GM12878 (cell line): ENCODE data around the gene DOCK2. TPM values are rescaled to one million over a fixed set of nuclear protein-coding genes. Genes with fewer than 3 reads are reported as not detected.

Experiments used
- ATAC-seq: fragments of 200-7000 bp; cut with Tn5 transposase; 3 replicates; pipeline ENCODE4 v1.9.1; 2020; ENCODE audit warnings: mild to moderate bottlenecking, moderate library complexity
- BruUV-seq: library from RNA; stranded (reverse); fragments of 400-500 nt; replicated peaks from 2 replicates; lab custom pipeline; 2021; lab: Mats Ljungman, UMichigan
- CTCF ChIA-PET: fragments of 300-600 bp; sonication (Branson Sonifier 250); formaldehyde crosslinking; extraction: SDS; loops from one replicate; lab custom pipeline; 2021; ENCODE audit warnings: inconsistent platforms; lab: Yijun Ruan, JAX
- POLR2A ChIA-PET: fragments of 350-600 bp; formaldehyde crosslinking; extraction: SDS; loops from one replicate; lab custom pipeline; 2021; ENCODE audit warnings: inconsistent platforms; lab: Charles Lee
- RAD21 ChIA-PET: fragments of 300-600 bp; sonication (Branson Sonifier 250); formaldehyde crosslinking; loops from one replicate; lab custom pipeline; 2023; ENCODE audit warnings: antibody characterized with exemption; ENCODE audit not compliant: unreplicated experiment; lab: Charles Lee
- SMC1A ChIA-PET: fragments of 300-600 bp; sonication (Branson Sonifier 250); formaldehyde crosslinking; loops from one replicate; lab custom pipeline; 2023; ENCODE audit not compliant: unreplicated experiment, uncharacterized antibody; lab: Charles Lee
- DNase-seq: peaks from one replicate; pipeline ENCODE4 v3.0.0-alpha.2; 2011; ENCODE audit warnings: low read depth, low spot score
- FAIRE-seq: peaks from 3 replicates; lab custom pipeline; 2011; peaks lifted over from hg19 to GRCh38; lab: Jason Lieb, UNC
- H2AFZ ChIP-seq: 2 replicates; pipeline ENCODE4 v1.6.0; 2011; ENCODE audit warnings: low read depth, low read length, control low read depth; ENCODE audit not compliant: control insufficient read depth
- H3K27ac ChIP-seq: 2 replicates; pipeline ENCODE4 v1.5.1; 2011; ENCODE audit warnings: control low read depth; ENCODE audit not compliant: control insufficient read depth, insufficient read depth
- H3K27me3 ChIP-seq, 2 experiments: replicated peaks in 1 of 2; 2 replicates each; pipeline versions ENCODE4 v1.6.0 to v1.6.1; 2011; ENCODE audit warnings: low read length in 1 of 2; ENCODE audit not compliant: control insufficient read depth in 2 of 2, insufficient read depth in 2 of 2
- H3K36me3 ChIP-seq, 2 experiments: 2 replicates each; pipeline ENCODE4 v1.5.1; 2011; ENCODE audit warnings: low read length in 1 of 2; ENCODE audit not compliant: control insufficient read depth in 2 of 2, insufficient read depth in 2 of 2
- H3K4me1 ChIP-seq: 2 replicates; pipeline ENCODE4 v1.6.1; 2011; ENCODE audit warnings: mild to moderate bottlenecking, low read length, moderate library complexity, mixed read lengths; ENCODE audit not compliant: control insufficient read depth, insufficient read depth
- H3K4me2 ChIP-seq: 2 replicates; pipeline ENCODE4 v1.6.0; 2011; ENCODE audit warnings: control low read depth; ENCODE audit not compliant: control insufficient read depth, insufficient read depth
- H3K4me3 ChIP-seq: fragments of 200-600 bp; sonication (generic); 2 replicates; pipeline ENCODE4 v1.5.1; 2016
- H3K79me2 ChIP-seq: 2 replicates; pipeline ENCODE4 v1.6.0; 2011; ENCODE audit warnings: low read length; ENCODE audit not compliant: control insufficient read depth, insufficient read depth
- H3K9ac ChIP-seq: 2 replicates; pipeline ENCODE4 v1.8.0; 2011; ENCODE audit warnings: low read length, control low read depth, mixed read lengths; ENCODE audit not compliant: control insufficient read depth, insufficient read depth
- H3K9me3 ChIP-seq: replicated peaks from 3 replicates; pipeline ENCODE4 v1.5.1; 2011; ENCODE audit warnings: mild to moderate bottlenecking, low read length; ENCODE audit not compliant: control insufficient read depth, insufficient read depth
- H4K20me1 ChIP-seq: 2 replicates; pipeline ENCODE4 v1.6.0; 2011; ENCODE audit not compliant: control insufficient read depth, insufficient read depth
- EGR1 ChIP-seq, 2 experiments: IDR thresholded peaks; 1 replicate in 1 of 2; 2 replicates in 1 of 2; pipeline ENCODE4 v1.6.1; 2011 to 2012; ENCODE audit warnings: low read depth in 2 of 2, low read length in 2 of 2, borderline replicate concordance in 1 of 2, mild to moderate bottlenecking in 1 of 2, moderate library complexity in 1 of 2
- FOXK2 ChIP-seq: fragments of 450-650 bp; IDR thresholded peaks from 2 replicates; pipeline ENCODE4 v1.6.1; 2017; ENCODE audit warnings: mild to moderate bottlenecking, moderate library complexity
- HDGF ChIP-seq: fragments of 450-650 bp; IDR thresholded peaks from 2 replicates; pipeline ENCODE4 v1.6.1; 2016; ENCODE audit warnings: antibody characterized with exemption
- MEF2A ChIP-seq: IDR thresholded peaks from 2 replicates; pipeline ENCODE4 v1.6.1; 2011; ENCODE audit warnings: low read depth, mild to moderate bottlenecking, low read length, moderate library complexity; ENCODE audit not compliant: insufficient read depth
- RUNX3 ChIP-seq: IDR thresholded peaks from 2 replicates; pipeline ENCODE4 v1.6.1; 2012; ENCODE audit warnings: low read length, inconsistent platforms
- STAT1 ChIP-seq: fragments of 450-650 bp; conservative IDR thresholded peaks from 2 replicates; pipeline ENCODE4 v1.6.1; 2014; ENCODE audit warnings: antibody characterized with exemption, mild to moderate bottlenecking
- STAT3 ChIP-seq: IDR thresholded peaks from 2 replicates; pipeline ENCODE4 v1.6.1; 2011; ENCODE audit warnings: low read depth, low read length, improper control_type of control experiment
- YY1 ChIP-seq: IDR thresholded peaks from 2 replicates; pipeline ENCODE4 v1.6.1; 2011; ENCODE audit warnings: low read depth, mild to moderate bottlenecking, low read length
- ZBTB40 ChIP-seq: fragments of 450-650 bp; IDR thresholded peaks from 2 replicates; pipeline ENCODE4 v1.6.1; 2016; ENCODE audit warnings: mild to moderate bottlenecking, moderate library complexity, borderline replicate concordance
- ZNF207 ChIP-seq: fragments of 450-650 bp; IDR thresholded peaks from 2 replicates; pipeline ENCODE4 v1.6.1; 2014; ENCODE audit warnings: antibody characterized with exemption, mild to moderate bottlenecking, borderline replicate concordance
- ZNF384 ChIP-seq: IDR thresholded peaks from 2 replicates; pipeline ENCODE4 v1.6.1; 2012; ENCODE audit warnings: low read depth, mild to moderate bottlenecking, low read length, improper control_type of control experiment, borderline replicate concordance
- WGBS: methylation state at CpG from one replicate; pipeline ENCODE4 v1.1.6; 2016; ENCODE audit warnings: low lambda C conversion rate; ENCODE audit not compliant: insufficient replicate concordance, insufficient coverage; ENCODE audit errors: missing lambda C conversion rate; 5-methylcytosine and 5-hydroxymethylcytosine counted together
- in situ Hi-C: fragments of 300-500 bp; cut with MboI; formaldehyde crosslinking; loops from 9 replicates; pipeline ENCODE4 v1.14.3; 2018; ENCODE audit warnings: mixed read lengths
- intact Hi-C: fragments of 100-400 bp; cut with micrococcal nuclease; formaldehyde crosslinking; loops from one replicate; pipeline ENCODE4 v1.14.2; 2022; ENCODE audit not compliant: unreplicated experiment
- polyA plus RNA-seq, 11 experiments: library from polyadenylated mRNA; depleted of rRNA in 4 of 11; unstranded in 6 of 11; stranded (reverse) in 5 of 11; fragments of >200 nt; fragmentation: Nextera tagmentation in 4 of 11; fragmentation: Illumina TruSeq in 1 of 11; extraction: Ambion mirVana in 4 of 11; extraction: Trizol in 1 of 11; gene quantifications; 1 replicate in 1 of 11; 2 replicates in 10 of 11; pipeline versions ENCODE4 v1.2.1 to v1.2.3, GENCODE V29; 2011 to 2016; ENCODE audit warnings: inconsistent platforms in 2 of 11, missing spikeins in 2 of 11, low read depth in 1 of 11
- total RNA-seq, 4 experiments: library from RNA; depleted of rRNA in 3 of 4; stranded (reverse); fragments of >200 nt in 3 of 4; fragmentation: Illumina TruSeq in 1 of 4; extraction: Trizol in 1 of 4; gene quantifications; 2 replicates each; pipeline versions ENCODE4 v1.2.1 to v1.2.3, GENCODE V29; 2013 to 2021

DOCK2 gene
- total and polyA plus RNA-seq, 10 of the 15 experiments (the other 5 are each of a cell fraction or from before 2014, with no cell fraction given), result 34.2 to 192 (median 118) TPM

DNA sequence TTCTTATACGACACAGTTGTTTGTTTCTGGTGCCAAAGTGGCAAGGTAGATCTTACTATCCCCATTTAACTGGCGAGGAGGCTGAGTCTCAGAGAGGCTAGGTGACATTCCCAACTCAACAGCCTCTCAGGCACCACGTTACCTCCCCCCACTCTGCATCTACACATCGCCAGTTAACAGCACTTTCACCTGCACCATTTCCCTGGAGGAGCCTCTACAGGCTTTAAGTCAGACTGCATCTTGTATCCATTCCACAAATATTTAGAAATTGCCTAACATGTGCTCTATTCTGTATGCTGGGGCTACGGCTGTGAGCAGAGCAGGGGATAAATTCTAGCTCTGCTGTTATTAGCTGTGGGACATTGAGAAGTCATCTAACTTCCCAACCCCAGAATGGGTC lies 174.6 kb downstream of the DOCK2 start:
- ATAC-seq (no peak), FAIRE-seq (no peak), DNase-seq (no peak)
- no TSS peak for BruUV-seq
- intact Hi-C loops, result no loop called here
- Histone ChIP-seq H2AFZ (no peak overlapping the region), H4K20me1 (no peaks in the 10 kb centered on the region), H3K4me2 (no peak overlapping the region), H3K9me3 (no peaks in the 10 kb centered on the region), H3K4me3 (no peak overlapping the region), H3K79me2 (peaks cover 11% of the 10 kb centered on the region), H3K27me3 (no peaks in the 10 kb centered on the region), H3K9ac (no peak overlapping the region), H3K4me1 (peaks cover 11% of the 10 kb centered on the region; the same call in 1 of the 2 replicates), H3K27ac (no peak overlapping the region), H3K36me3 (peaks cover 18 to 50% of the 10 kb centered on the region in 2 experiments)
- in situ Hi-C loops, result no loop called here
- ChIA-PET SMC1A (interaction anchor here (0.7 to 9.3 kb wide), 5 partner anchors 10 to 127 kb away, joined by 3 to 54 read pairs (median 3); no protein-coding TSS in a partner anchor), RAD21 (interaction anchor here (1.9 kb wide), 1 partner anchor 109 kb away, joined by 8 read pairs; no protein-coding TSS in a partner anchor), POLR2A (no interaction called here), CTCF (interaction anchor here (0.8 kb wide), 1 partner anchor 169 kb away, joined by 3 read pairs; the partner anchor contains the start of gene INSYN2B)
- TF ChIP-seq ZNF384, result no peak
- no peak for TF ChIP-seq STAT1
- no peak for TF ChIP-seq ZNF207
- no peak for TF ChIP-seq MEF2A
- TF ChIP-seq HDGF, result no peak
- no peak for TF ChIP-seq FOXK2
- TF ChIP-seq EGR1 (IDR thresholded peaks at IDR 0.05; ENCODE audit: borderline replicate concordance in 1 of 2, low read depth in 2 of 2, low read length in 2 of 2), result no peak
- TF ChIP-seq STAT3, result no peak
- TF ChIP-seq YY1, result no peak
- no peak for TF ChIP-seq RUNX3
- TF ChIP-seq ZBTB40, result no peak
- WGBS, result 100% methylated on average over 5 of the region's 5 CpGs
